Stimulated activated CD8-positive, alpha-beta memory T cell treated with anti-CD3 and anti-CD28 coated beads, Interleukin-12 subunit alpha, Interleukin-12 subunit beta, amount 100 ng/mL, for 4 hours (primary cell): ENCODE measurements around the gene DLGAP3.
"Not testable (repeated sequence)": the region's sequence is repeated elsewhere in the genome, so short reads cannot be mapped to it uniquely, and the experiment has no call there.

ENCODE experiments used
- DNase-seq: peaks from one replicate; pipeline ENCODE4 v3.0.0-alpha.2; 2020; ENCODE audit warnings: low read depth

The DLGAP3 gene

DNA sequence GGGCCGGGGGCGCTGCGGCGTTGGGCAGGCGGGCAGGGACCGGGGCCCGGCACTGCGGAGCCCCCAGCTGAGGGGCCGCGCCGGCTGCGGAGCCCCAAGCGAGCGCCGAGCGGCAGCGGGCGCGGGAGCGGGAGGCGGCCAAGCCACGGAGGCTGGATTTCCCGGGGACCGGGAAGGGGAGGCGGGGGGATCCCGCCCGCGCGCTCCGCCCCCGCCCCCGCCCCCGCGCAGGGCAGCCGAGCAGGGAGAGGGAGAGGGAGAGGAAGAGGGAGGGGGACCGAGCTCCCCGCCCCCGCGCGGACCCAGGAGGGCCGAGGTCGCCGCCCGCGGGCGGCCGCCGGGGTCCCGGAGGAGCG lies at the start of gene DLGAP3:
TSS of gene DLGAP3 (minus strand) at position 154 of the 356 bp plus-strand sequence. CDS start 24,267 bp downstream, outside the sequence.
- no peak for DNase-seq

GRCh38 chr1:34978921-34979320 lies 49.5 kb upstream of the DLGAP3 start:
- no peak for DNase-seq

- no peak for DNase-seq
Observed at GRCh38 chr1:34977858-34978257, 48.4 kb upstream of the DLGAP3 start.

GRCh38 chr1:34977210-34977471 lies 47.7 kb upstream of the DLGAP3 start:
- DNase-seq = no peak

GRCh38 chr1:34976384-34977209 lies 47.1 kb upstream of the DLGAP3 start:
- no peak for DNase-seq

DNA sequence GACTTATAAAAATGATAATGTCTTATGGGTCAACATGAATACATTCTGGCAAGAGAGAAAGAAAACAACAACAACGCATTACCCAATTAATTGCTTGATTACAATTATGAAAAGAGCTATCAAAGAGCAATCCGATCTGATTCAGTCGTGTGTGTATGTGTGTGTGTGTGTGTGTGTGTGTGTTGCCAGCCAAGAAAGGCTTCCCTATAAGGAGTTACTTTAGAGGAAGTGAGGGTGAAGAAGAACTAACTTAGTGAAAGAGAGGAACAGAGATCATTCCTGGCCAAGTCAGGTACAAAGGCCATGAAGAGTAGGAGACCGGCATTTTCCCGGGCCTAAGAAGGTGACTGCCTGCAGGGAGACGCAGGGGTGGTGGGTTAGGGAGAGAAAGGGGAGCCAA lies 46.3 kb upstream of the DLGAP3 start:
- DNase-seq = no peak

- DNase-seq = no peak
Observed at GRCh38 chr1:34975338-34975737, 45.9 kb upstream of the DLGAP3 start.

GRCh38 chr1:34974626-34975025 lies 45.2 kb upstream of the DLGAP3 start:
- DNase-seq = no peak

- DNase-seq = no peak
Observed at GRCh38 chr1:34973326-34973725, 43.9 kb upstream of the DLGAP3 start.

- DNase-seq = no peak
Observed at GRCh38 chr1:34970829-34971228, 41.4 kb upstream of the DLGAP3 start.

- no peak for DNase-seq
Observed at GRCh38 chr1:34970220-34970735, 40.8 kb upstream of the DLGAP3 start.

GRCh38 chr1:34968297-34968696 lies 38.8 kb upstream of the DLGAP3 start:
- not testable (repeated sequence) for DNase-seq

DNA sequence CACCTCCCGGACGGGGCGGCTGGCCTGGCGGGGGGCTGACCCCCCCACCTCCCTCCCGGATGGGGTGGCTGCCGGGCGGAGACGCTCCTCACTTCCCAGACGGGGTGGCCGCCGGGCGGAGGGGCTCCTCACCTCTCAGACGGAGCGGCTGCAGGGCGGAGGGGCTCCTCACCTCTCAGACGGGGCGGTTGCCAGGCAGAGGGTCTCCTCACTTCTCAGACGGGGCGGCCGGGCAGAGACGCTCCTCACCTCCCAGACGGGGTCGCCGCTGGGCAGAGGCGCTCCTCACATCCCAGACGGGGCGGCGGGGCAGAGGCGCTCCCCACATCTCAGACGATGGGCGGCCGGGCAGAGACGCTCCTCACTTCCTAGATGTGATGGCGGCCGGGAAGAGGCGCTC lies 38.2 kb upstream of the DLGAP3 start:
- DNase-seq = not testable (repeated sequence)

- DNase-seq = no peak
Observed at GRCh38 chr1:34965597-34965996, 36.1 kb upstream of the DLGAP3 start.

DNA sequence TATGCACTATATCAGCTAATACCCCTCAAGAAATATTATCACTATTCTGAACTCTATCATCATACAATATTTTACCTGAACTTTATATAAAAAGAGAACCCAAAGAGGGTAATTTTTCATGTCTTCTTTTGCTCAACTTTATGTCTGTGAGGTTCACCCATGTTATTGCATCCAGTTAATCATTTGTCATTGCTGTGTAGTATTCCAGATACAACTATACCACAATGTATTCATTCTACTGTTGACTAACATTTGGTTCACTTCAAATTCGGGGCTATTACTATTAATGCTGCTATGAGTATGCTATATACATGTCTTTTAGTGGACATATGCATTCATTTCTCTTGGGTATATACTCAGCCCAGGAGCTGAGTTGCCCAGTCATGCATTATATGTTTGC lies 21.0 kb upstream of the DLGAP3 start:
- DNase-seq = no peak

DNA sequence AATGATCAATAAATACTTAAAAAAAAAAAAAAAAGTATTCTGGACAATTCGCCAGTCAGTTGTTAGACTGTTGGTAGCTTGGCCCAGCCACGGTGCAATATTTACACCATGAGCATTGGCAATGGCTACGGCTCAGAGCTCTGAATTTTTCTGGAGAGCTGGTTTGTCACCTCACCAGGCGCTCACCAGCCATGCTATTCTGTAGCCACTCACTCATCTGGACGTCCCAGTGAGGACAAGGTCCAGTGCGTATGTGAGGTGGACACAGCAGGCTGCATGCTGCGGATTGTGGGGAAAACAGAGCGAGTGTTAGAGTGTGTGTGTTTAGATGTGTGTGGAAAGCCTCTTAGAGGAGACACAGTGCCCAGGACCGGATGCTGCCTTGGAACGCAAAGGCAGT lies 19.3 kb upstream of the DLGAP3 start:
- DNase-seq = not testable (repeated sequence)

- not testable (repeated sequence) for DNase-seq
Observed at GRCh38 chr1:34947641-34948314, 18.3 kb upstream of the DLGAP3 start.

DNA sequence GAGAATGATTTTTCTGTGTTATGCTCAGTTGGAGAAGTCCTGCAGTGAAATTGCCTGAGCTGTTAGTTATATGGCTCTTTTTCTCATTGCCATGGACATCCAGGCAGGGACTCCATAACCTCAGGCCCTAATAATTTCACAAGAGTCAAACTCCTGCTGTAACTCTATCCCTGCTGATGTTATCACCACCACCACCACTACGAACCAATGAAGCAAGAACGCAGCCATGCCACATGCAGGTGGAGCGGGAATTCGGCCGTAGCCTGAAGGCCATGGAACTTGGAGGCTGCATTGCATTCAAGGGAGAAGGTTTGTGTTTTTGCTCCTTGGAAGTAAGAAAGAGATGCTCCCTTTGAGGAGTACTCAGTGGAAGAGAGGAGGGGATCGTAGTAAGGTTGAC lies 16.8 kb upstream of the DLGAP3 start:
- DNase-seq = no peak

- not testable (repeated sequence) for DNase-seq
Observed at GRCh38 chr1:34941798-34942197, 12.3 kb upstream of the DLGAP3 start.

DNA sequence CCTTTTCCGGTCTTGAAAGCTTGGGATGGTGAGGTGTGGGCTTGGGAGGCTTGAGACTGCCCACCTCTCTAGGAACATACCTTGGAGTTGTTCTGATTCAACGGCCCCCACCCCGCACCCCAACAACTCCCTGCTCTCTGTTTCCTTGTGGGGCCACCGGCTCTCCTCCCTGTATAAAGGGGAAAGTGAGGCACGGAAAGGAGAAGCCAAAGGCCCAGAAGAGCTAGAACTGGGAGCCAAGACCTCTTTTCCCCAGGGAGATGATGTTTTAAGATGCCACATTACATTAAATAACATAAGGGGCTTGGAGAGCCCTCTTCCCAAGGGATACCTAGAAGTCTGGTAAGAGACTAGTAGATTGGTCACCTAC lies 1.2 kb upstream of the DLGAP3 start:
- no peak for DNase-seq

- no peak for DNase-seq
Observed at GRCh38 chr1:34929853-34930701, 627 bp upstream of the DLGAP3 start.

GRCh38 chr1:34928699-34929496 lies 552 bp downstream of the DLGAP3 start:
- no peak for DNase-seq
